ENCODE data around the gene ENTPD8. TPM values are rescaled to one million over a fixed set of nuclear protein-coding genes. Genes with fewer than 3 reads are reported as not detected.

ENTPD8 gene
- total and polyA plus RNA-seq, 2 experiments from 2014 or later: 7.1 to 16.5 TPM

DNA sequence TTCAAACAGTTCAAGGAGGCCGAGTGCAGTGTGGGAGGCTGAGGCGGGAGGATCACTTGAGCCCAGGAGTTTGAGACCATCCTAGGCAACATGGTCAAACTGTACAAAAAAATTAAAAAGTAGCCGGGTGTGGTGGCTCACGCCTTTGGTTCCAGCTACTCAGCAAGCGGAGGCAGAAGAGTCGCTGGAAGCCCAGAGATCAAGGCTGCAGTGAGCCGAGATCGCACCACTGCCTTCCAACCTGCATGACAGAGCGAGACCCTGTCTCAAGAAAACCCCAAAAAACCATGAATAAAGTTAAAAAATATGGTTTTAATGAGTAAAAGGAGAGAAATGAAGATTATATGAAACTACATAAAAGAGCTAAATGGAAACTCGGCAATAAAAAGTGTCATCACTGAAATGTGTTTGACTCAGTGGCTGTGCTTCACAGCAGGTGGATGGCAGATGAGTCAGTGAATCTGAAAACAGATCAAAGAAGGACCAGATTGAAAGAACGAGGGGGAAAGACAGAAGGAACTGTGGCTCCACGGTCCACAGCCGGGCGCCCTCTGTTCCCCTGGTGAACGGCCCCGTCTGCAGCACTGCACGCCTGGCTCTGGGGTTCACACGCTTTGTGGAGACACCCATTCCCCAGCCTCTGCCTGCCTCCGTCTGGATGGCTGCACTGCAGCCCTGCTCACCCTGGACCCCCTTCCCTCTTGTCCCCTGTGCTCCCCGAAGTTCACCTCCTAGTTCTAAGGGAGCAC is 43.3 kb downstream of the ENTPD8 start:
- Histone ChIP-seq H2AFZ (no peak overlapping the region), H3K36me3 (replicated peaks; ENCODE audit: insufficient read depth, low read depth) (no peaks in the 10 kb centered on the region), H3K9me3 (ENCODE audit: low read depth) (no peaks in the 10 kb centered on the region), H3K4me2 (no peak overlapping the region), H3K27me3 (no peaks in the 10 kb centered on the region), H3K27ac (no peak overlapping the region), H3K79me2 (peaks cover 6% of the 10 kb centered on the region), H3K4me3 (no peak overlapping the region), H3K9me2 (replicated peaks; ENCODE audit: insufficient read depth) (no peaks in the 10 kb centered on the region), H4K20me1 (ENCODE audit: insufficient read depth, poor library complexity, severe bottlenecking) (no peaks in the 10 kb centered on the region), H3K4me1 (ENCODE audit: insufficient read depth) (no peaks in the 10 kb centered on the region)
- WGBS (ENCODE audit: low lambda C conversion rate, missing lambda C conversion rate): 94% methylated on average over 20 of the region's 20 CpGs
- no peak for DNase-seq (ENCODE audit: low spot score)
- TF ChIP-seq, protein P1, sequence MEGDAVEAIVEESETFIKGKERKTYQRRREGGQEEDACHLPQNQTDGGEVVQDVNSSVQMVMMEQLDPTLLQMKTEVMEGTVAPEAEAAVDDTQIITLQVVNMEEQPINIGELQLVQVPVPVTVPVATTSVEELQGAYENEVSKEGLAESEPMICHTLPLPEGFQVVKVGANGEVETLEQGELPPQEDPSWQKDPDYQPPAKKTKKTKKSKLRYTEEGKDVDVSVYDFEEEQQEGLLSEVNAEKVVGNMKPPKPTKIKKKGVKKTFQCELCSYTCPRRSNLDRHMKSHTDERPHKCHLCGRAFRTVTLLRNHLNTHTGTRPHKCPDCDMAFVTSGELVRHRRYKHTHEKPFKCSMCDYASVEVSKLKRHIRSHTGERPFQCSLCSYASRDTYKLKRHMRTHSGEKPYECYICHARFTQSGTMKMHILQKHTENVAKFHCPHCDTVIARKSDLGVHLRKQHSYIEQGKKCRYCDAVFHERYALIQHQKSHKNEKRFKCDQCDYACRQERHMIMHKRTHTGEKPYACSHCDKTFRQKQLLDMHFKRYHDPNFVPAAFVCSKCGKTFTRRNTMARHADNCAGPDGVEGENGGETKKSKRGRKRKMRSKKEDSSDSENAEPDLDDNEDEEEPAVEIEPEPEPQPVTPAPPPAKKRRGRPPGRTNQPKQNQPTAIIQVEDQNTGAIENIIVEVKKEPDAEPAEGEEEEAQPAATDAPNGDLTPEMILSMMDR (IDR thresholded peaks at IDR 0.05; ENCODE audit: poor library complexity): no peak
- TF ChIP-seq EZH2 (IDR thresholded peaks at IDR 0.05; ENCODE audit: borderline replicate concordance): no peak
- TF ChIP-seq EZH2phosphoT487 (IDR thresholded peaks at IDR 0.05; ENCODE audit: low read depth, severe bottlenecking, unreplicated experiment): no peak

DNA sequence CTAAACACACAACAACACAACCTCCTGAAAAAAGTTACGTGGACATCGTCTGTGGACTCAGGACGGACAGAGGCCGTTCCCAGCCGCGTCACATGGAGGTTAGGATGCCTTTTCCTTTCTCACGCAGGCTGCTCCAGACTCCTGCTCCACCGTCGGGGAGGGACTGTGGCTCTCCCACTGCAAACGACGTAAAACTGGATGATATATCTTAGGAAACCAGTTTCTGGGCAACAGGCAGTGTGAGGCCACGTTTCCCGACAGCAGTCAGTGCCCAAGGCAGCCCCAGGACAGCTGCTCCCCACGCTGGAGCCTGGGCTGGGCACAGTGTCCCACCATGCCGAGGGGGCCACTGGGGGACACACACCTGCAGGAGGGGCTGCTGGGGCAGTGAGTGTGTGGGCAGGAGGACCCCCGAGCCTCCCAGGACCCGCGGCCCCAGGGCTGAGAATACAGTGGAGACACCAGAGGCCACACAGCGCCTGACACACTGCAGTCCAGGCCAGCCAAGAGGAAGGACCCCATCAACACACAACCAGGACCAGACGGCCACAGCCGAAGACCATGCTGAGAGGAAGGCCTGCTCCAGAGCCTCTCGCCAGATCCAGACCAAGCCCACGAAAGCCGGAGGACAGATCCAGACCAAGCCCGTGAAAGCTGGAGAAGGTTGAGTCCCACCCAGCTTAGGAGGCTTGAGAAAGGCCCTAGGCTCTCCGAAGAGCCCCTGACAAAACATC is 44.4 kb downstream of the ENTPD8 start:
- H3K9me2 ChIP-seq (replicated peaks; ENCODE audit: insufficient read depth): no peaks in the 10 kb centered on the region
- H3K36me3 ChIP-seq (replicated peaks; ENCODE audit: insufficient read depth, low read depth): no peaks in the 10 kb centered on the region
- H3K9me3 ChIP-seq (ENCODE audit: low read depth): no peaks in the 10 kb centered on the region
- H3K27me3 ChIP-seq: no peaks in the 10 kb centered on the region
- H3K4me2 ChIP-seq: no peak overlapping the region
- H4K20me1 ChIP-seq (ENCODE audit: insufficient read depth, poor library complexity, severe bottlenecking): no peaks in the 10 kb centered on the region
- H3K27ac ChIP-seq: peak overlapping the region; percentile 37
- H3K4me1 ChIP-seq (ENCODE audit: insufficient read depth): no peaks in the 10 kb centered on the region
- H3K4me3 ChIP-seq: no peak overlapping the region
- 91% methylated on average over 24 of the region's 26 CpGs for WGBS (ENCODE audit: low lambda C conversion rate, missing lambda C conversion rate)
- peaks cover 6% of the 10 kb centered on the region for H3K79me2 ChIP-seq
- no peak overlapping the region for H2AFZ ChIP-seq
- no peak for DNase-seq (ENCODE audit: low spot score)
- TF ChIP-seq EZH2phosphoT487 (IDR thresholded peaks at IDR 0.05; ENCODE audit: low read depth, severe bottlenecking, unreplicated experiment) (no peak), EZH2 (IDR thresholded peaks at IDR 0.05; ENCODE audit: borderline replicate concordance) (no peak)
- TF ChIP-seq, protein P1 (IDR thresholded peaks at IDR 0.05; ENCODE audit: poor library complexity): no peak

DNA sequence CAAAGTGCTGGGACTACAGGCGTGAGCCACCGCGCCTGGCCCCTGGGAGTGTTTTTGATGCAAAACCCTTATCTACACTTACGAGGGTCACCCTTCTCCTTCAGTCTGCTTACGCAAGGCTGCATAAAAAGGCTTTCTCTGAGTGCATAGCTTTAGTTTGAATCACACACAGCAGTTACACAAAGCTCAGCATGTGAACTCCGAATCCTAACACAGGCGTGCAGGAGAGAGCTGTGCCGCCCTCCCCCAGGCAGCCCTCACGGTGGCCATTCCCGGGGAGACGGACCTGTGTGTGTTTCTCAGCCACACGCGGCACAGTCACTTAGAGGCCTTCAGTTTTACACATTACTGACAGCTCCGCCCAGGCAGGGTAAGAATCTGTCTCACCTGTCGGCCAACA is 44.9 kb downstream of the ENTPD8 start:
- WGBS (ENCODE audit: low lambda C conversion rate, missing lambda C conversion rate): 66% methylated on average over 15 of the region's 15 CpGs
- H3K79me2 ChIP-seq: peaks cover 6% of the 10 kb centered on the region
- no peak overlapping the region for H3K4me3 ChIP-seq
- no peaks in the 10 kb centered on the region for H3K36me3 ChIP-seq (replicated peaks; ENCODE audit: insufficient read depth, low read depth)
- no peak for TF ChIP-seq EZH2 (IDR thresholded peaks at IDR 0.05; ENCODE audit: borderline replicate concordance)
- TF ChIP-seq, protein P1 (IDR thresholded peaks at IDR 0.05; ENCODE audit: poor library complexity): no peak
- TF ChIP-seq EZH2phosphoT487 (IDR thresholded peaks at IDR 0.05; ENCODE audit: low read depth, severe bottlenecking, unreplicated experiment): no peak
- H3K4me1 ChIP-seq (ENCODE audit: insufficient read depth): no peaks in the 10 kb centered on the region
- H2AFZ ChIP-seq: no peak overlapping the region
- peak overlapping the region; percentile 37 for H3K27ac ChIP-seq
- no peaks in the 10 kb centered on the region for H3K9me3 ChIP-seq (ENCODE audit: low read depth)
- no peaks in the 10 kb centered on the region for H3K9me2 ChIP-seq (replicated peaks; ENCODE audit: insufficient read depth)
- H3K27me3 ChIP-seq: no peaks in the 10 kb centered on the region
- no peaks in the 10 kb centered on the region for H4K20me1 ChIP-seq (ENCODE audit: insufficient read depth, poor library complexity, severe bottlenecking)
- DNase-seq (ENCODE audit: low spot score): peak; percentile 58
- no peak overlapping the region for H3K4me2 ChIP-seq

Data from hepatocyte (in vitro differentiated cells).